NCI-H128 (cell line): ENCODE results near the gene SCUBE3.

Source experiments
- DNase-seq: peaks from one replicate; lab custom pipeline; 2025; ENCODE audit not compliant: unreplicated experiment; lab: John Stamatoyannopoulos, UW

SCUBE3 gene

DNA sequence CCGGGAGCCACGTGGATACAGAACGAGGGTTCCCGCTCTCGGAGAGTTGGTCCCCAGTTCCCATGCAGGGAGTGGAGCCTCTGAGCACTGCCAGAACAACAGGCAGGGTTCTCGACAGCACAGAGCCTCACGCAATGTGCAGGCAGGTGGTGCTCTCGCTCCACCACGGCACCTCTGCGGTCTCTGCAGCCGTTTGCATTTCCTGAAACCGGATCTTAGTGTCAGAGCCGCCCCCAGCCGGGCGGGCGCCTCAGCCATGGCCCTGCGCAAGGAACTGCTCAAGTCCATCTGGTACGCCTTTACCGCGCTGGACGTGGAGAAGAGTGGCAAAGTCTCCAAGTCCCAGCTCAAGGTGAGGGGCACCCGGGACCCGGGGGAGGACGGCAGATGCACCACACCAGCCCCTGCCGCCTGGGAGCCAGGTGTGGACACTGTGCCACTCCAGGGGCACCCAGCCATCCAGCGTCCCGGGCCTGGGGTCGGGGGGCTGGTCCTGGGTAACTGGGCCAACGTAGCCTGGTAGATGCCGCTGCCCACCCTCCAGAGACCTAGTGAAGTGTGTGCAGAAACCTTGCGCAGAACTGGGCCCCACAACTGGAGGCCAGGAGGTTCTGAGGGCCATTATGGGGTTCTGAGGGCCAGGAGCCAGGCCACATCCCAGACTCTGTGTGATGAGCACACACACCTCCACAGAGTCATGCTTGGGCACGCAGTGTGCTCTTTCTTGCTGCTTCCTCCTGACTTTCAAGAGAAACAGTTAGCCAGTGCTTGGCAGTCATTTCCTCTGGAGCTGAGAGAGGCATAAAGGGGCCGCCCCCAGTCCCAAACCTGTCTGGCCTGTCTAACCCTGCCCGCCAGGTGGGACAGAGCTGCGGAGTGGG, 84.1 kb downstream of the SCUBE3 start, which contains the start of gene DEF6:
TSS of gene DEF6 (plus strand) at position 218 of the 881 bp plus-strand sequence. CDS start at position 257, 39 bp downstream.
- peak; percentile 82 for DNase-seq

GRCh38 chr6:35298625-35299140, 84.9 kb downstream of the SCUBE3 start:
- no peak for DNase-seq

DNA sequence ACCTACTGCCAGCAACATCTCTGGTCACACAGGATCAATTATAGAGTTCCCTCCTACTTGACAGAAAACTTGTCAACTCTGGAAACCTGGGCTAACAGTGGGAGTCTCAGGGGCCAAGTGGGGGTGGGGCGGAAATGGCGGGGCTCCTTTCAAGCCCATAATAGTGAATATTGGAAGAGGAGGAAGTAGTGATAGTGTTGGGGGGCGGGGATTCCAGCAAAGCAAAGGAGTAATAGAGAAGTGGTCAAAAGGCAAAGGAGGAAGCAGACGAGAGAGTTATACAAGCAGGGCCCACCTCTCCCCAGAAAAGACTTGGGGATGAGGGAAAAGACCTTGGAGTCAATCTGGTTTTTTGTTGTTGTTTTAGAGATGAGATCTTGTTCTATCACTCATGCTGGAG, 85.9 kb downstream of the SCUBE3 start:
- DNase-seq = no peak

- DNase-seq = no peak
Observed at GRCh38 chr6:35300848-35301247, 87.1 kb downstream of the SCUBE3 start.
